HG03280 (cell line): Measurements from ENCODE around the gene DMAP1.
A peak's percentile ranks its signal among the peaks of the same experiment; 100 is the strongest.
"Not testable (repeated sequence)": the region's sequence is repeated elsewhere in the genome, so short reads cannot be mapped to it uniquely, and the experiment has no call there.

Source experiments
- ATAC-seq: cut with Tn5 transposase; IDR thresholded peaks from one replicate; pipeline ENCODE4 v1.9.1; 2021; ENCODE audit warnings: mild to moderate bottlenecking, moderate library complexity; ENCODE audit not compliant: unreplicated experiment

Gene DMAP1, protein sequence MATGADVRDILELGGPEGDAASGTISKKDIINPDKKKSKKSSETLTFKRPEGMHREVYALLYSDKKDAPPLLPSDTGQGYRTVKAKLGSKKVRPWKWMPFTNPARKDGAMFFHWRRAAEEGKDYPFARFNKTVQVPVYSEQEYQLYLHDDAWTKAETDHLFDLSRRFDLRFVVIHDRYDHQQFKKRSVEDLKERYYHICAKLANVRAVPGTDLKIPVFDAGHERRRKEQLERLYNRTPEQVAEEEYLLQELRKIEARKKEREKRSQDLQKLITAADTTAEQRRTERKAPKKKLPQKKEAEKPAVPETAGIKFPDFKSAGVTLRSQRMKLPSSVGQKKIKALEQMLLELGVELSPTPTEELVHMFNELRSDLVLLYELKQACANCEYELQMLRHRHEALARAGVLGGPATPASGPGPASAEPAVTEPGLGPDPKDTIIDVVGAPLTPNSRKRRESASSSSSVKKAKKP

DNA sequence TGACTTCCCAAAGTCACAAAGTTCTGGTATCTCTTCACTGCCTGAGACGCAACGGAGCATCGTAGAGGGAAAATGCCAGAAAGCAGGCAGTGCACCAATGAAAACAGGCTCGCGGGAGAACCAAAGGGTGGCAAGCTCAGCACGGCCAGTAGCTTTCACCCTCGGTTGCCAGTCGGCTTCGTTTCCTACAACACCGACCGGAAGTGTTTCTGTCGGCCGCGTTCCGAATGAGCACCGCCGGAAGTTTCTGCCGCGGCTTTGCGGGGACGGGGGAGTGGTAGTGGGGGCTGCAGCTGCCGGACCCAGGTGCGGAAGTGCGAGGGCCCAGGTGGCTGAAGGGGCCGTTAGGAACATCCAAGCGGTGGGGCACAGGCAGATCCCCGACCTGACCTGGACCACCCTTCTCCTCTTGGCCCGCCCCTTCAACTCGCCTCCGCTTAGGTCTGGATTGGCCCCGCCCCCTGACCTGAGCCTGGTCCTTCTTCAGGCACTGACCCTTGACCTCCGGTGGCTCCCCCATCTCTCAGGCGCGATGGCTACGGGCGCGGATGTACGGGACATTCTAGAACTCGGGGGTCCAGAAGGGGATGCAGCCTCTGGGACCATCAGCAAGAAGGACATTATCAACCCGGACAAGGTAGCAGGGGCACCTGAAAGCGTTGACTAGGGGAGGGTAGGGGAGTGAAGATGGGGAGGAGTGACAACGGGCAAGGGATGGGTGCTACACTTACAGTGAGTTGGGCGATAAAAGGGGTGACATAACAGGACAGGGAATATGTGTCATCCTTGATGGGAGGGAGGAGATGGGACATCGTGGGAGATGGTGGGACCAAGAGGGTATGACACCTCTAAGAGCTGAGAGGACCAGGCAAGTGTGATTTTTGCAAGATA lies at the start of gene DMAP1:
Gene DMAP1, plus strand, starts transcription at position 250 of the 891 bp plus-strand sequence. Its CDS starts 283 bp downstream, at position 533.
- peak; percentile 74 for ATAC-seq

- ATAC-seq: no peak
These were observed 44.7 kb upstream of the DMAP1 start for GRCh38 chr1:44168520-44169098.

- ATAC-seq: no peak
These were observed 42.9 kb upstream of the DMAP1 start for GRCh38 chr1:44170281-44170823.

- ATAC-seq: no peak
These were observed 38.6 kb upstream of the DMAP1 start for GRCh38 chr1:44174630-44175029.

- no peak for ATAC-seq
These were observed 12.9 kb upstream of the DMAP1 start for GRCh38 chr1:44200336-44200735.

DNA sequence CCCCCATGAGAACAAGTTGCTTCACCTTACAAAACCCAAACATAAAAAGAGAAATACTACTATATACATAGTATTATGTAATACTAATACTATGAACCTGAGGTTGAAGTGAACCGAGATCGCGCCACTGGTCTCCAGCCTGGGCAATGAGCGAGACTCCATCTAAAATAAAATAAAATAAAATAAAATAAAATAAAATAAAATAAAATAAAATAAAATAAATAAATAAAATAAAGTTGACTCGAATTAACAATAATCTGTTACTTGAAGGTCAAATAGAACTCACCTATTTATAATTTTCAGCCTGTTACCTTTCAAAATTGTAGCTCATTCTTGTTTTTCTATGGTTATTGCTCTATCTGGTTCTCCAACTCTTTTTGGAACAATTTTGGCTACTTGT lies 6.7 kb upstream of the DMAP1 start:
- ATAC-seq: not testable (repeated sequence)

- ATAC-seq: no peak
These were observed 5.0 kb upstream of the DMAP1 start for GRCh38 chr1:44208226-44208625.

- no peak for ATAC-seq
These were observed 2.7 kb upstream of the DMAP1 start for GRCh38 chr1:44210595-44210994.

DNA sequence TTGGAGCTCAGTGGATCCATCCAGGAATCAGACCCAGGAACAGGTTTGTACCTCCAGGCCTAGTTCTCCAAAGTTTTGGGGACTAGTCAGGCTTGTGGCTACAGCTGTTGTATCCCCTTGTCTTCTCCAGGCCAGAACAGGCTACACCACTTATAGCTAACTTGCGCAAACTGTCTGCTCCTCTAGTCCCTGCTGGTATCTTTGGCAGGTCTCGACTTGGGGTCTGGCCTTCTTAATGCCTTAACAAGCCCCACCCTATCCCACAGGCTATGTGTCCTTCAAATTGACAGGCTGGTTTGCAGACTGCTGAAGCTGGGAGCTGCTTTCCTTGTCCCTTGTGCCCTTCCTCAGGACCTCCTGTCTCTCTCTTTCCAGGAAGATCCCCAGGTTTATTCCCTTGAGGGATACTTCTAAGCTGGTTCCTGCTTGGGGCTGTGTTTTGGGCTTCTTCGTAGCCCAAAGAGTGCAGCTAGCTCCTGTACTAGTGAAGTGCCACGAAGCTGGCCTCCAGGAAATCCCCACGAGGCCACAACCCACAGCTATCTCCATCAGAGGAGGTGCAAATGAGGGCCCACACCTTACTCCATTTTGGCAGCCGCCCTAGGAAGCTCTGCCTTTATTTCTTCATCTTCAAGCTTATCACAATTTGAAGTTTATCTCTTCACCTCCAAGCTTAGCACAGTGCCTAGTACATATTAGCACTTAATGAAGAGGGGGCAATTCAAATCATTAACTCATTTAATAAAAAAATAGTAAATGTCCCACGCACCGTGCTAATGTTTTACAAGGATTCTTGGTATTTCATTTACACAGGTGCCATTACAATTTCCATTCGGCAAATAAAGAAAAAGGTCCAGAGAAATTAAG lies 683 bp upstream of the DMAP1 start:
- ATAC-seq: no peak

- peak; percentile 39 for ATAC-seq
These were observed 4.6 kb downstream of the DMAP1 start for GRCh38 chr1:44217809-44218410.

DNA sequence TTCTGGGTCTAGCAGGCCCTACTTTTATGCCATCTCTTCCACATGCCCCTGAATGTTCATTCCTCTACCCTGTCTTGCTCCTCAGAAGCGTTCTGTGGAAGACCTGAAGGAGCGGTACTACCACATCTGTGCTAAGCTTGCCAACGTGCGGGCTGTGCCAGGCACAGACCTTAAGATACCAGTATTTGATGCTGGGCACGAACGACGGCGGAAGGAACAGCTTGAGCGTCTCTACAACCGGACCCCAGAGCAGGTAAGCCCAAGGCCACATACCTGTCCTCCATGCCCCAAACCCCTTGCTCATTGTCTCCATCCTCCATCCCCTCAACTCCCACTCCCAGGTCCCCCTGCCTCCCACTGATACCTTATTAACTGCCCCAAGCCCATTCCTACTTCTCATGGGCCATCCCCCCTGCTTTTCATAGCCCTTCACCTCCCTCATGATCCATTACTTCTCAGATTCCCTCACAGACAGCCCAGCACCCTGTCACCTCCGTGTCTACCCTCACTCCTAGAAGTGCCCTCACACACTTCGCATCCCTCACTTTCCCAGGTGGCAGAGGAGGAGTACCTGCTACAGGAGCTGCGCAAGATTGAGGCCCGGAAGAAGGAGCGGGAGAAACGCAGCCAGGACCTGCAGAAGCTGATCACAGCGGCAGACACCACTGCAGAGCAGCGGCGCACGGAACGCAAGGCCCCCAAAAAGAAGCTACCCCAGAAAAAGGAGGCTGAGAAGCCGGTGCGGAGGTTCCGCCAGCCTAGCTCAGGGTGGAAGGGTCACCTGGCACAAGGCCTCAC lies 5.4 kb downstream of the DMAP1 start:
- ATAC-seq: no peak

- ATAC-seq: no peak
These were observed 6.0 kb downstream of the DMAP1 start for GRCh38 chr1:44219301-44219626.

GRCh38 chr1:44220001-44220751 lies 6.9 kb downstream of the DMAP1 start:
- ATAC-seq: no peak

- ATAC-seq: no peak
These were observed 7.5 kb downstream of the DMAP1 start for GRCh38 chr1:44220755-44221154.

DNA sequence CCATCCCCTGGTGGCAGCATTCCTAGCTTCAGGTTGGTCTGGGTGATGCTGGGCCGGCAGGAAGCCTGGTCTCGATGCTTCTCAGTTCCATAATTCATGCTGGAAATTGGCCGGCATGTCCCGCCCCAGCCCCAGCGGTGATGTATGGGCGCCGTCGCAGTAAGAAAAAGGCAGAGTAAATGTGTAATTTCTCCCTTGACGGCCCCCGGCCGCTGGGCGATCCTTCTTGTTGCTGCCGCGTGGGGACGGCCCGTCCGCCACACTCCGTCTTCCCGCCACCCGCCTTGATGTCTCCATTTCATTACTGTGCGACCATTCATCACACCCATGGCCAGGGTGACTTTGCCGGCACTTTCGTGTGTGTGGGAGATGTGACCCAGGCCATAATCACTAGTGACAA lies 8.5 kb downstream of the DMAP1 start:
- no peak for ATAC-seq

GRCh38 chr1:44222397-44223186 lies 9.3 kb downstream of the DMAP1 start:
- no peak for ATAC-seq

DNA sequence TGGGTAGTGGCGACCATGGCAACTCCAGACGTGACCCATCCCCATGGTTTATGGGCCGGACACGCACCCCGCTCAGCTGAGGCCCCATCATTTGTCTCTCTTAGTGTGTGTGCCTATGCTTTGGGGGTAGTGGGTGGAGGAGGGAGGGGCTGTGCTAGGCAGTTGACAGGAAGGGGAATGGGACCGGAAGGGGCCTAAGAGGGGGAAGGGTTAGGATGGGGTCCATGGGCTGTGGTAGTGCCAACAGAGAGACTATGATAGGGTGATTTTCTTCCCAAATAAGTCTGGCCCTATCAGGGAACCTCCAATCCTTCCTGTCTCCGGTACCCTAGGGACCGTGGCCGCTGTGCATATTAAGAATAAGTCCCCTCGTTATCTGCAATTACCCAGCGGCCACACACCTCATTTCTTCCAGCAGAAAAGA lies 9.9 kb downstream of the DMAP1 start:
- no peak for ATAC-seq

GRCh38 chr1:44225761-44226160 lies 12.5 kb downstream of the DMAP1 start:
- ATAC-seq: no peak
